K562 (cell line): ENCODE data around the gene UBE2Q1. TPM values are rescaled to one million over a fixed set of nuclear protein-coding genes. Genes with fewer than 3 reads are reported as not detected.
A peak's percentile ranks its signal among the peaks of the same experiment; 100 is the strongest.

Experiments used
- ARID2 ChIP-seq: fragments of 450-650 bp; IDR thresholded peaks from 2 replicates; pipeline ENCODE4 v1.6.1; 2017; ENCODE audit warnings: antibody characterized with exemption, mild to moderate bottlenecking
- ATF3 ChIP-seq, 2 experiments: fragments of 450-650 bp in 1 of 2; sonication (generic) in 1 of 2; formaldehyde crosslinking in 1 of 2; IDR thresholded peaks in 1 of 2; conservative IDR thresholded peaks in 1 of 2; 2 replicates each; pipeline versions ENCODE4 v1.6.1 to v1.8.1; 2016 to 2023; ENCODE audit warnings: mild to moderate bottlenecking in 2 of 2, moderate library complexity in 2 of 2, inconsistent platforms in 1 of 2, missing genetic modification reagents in 1 of 2
- CEBPB ChIP-seq: fragments of 450-650 bp; IDR thresholded peaks from 2 replicates; pipeline ENCODE4 v1.6.1; 2016; ENCODE audit warnings: missing genetic modification characterization, missing compliant biosample characterization
- CHD1 ChIP-seq: fragments of 200-600 bp; sonication (generic); IDR thresholded peaks from one replicate; pipeline ENCODE4 v1.6.1; 2012; ENCODE audit warnings: mild to moderate bottlenecking, moderate library complexity, low read length, inconsistent platforms
- CTBP1 ChIP-seq: fragments of 450-650 bp; IDR thresholded peaks from 2 replicates; pipeline ENCODE4 v1.6.1; 2016; ENCODE audit warnings: borderline replicate concordance
- CTCF ChIP-seq, 3 experiments: IDR thresholded peaks in 2 of 3; conservative IDR thresholded peaks in 1 of 3; 2 replicates each; pipeline ENCODE4 v1.5.1; 2011 to 2012; ENCODE audit warnings: low read length in 3 of 3, mild to moderate bottlenecking in 3 of 3, control low read depth in 2 of 3, improper control_type of control experiment in 1 of 3, inconsistent platforms in 1 of 3, low read depth in 1 of 3, mixed read lengths in 1 of 3, moderate library complexity in 1 of 3; ENCODE audit not compliant: insufficient read depth in 2 of 3
- ELF4 ChIP-seq: fragments of 450-650 bp; formaldehyde crosslinking; IDR thresholded peaks from 2 replicates; pipeline ENCODE4 v1.4.0; 2022; ENCODE audit warnings: missing genetic modification characterization
- HMGXB4 ChIP-seq: sonication (generic); formaldehyde crosslinking; IDR thresholded peaks from 2 replicates; pipeline ENCODE4 v1.8.1; 2023; ENCODE audit warnings: mild to moderate bottlenecking, missing genetic modification reagents
- HSF4 ChIP-seq: fragments of 250-450 bp; sonication (Bioruptor Pico); IDR thresholded peaks from 2 replicates; pipeline ENCODE4 v2.1.2; 2022; ENCODE audit warnings: mild to moderate bottlenecking, moderate library complexity, borderline replicate concordance
- IRF2 ChIP-seq: sonication (generic); formaldehyde crosslinking; IDR thresholded peaks from 2 replicates; pipeline ENCODE4 v1.8.1; 2022; ENCODE audit warnings: mild to moderate bottlenecking, missing genetic modification reagents
- MXI1 ChIP-seq: IDR thresholded peaks from 2 replicates; pipeline ENCODE4 v1.6.1; 2011; ENCODE audit warnings: low read depth, mild to moderate bottlenecking, improper control_type of control experiment, low read length
- NCOA1 ChIP-seq: fragments of 450-650 bp; IDR thresholded peaks from 2 replicates; pipeline ENCODE4 v1.6.1; 2016; ENCODE audit warnings: low read depth
- POLR2AphosphoS5 ChIP-seq: IDR thresholded peaks from 2 replicates; pipeline ENCODE4 v1.6.1; 2011; ENCODE audit warnings: mild to moderate bottlenecking, low read depth, low read length, moderate library complexity; ENCODE audit not compliant: control insufficient read depth, insufficient read depth
- PRDM10 ChIP-seq: fragments of 450-650 bp; IDR thresholded peaks from 2 replicates; pipeline ENCODE4 v1.6.1; 2018; ENCODE audit not compliant: partially characterized antibody
- RBM39 ChIP-seq: fragments of 200-400 bp; formaldehyde crosslinking; optimal IDR thresholded peaks from 2 replicates; pipeline ENCODE3; 2018; ENCODE audit warnings: low read depth, low read length
- SMARCE1 ChIP-seq: fragments of 450-650 bp; IDR thresholded peaks from 2 replicates; pipeline ENCODE4 v1.7.1; 2016; ENCODE audit warnings: mild to moderate bottlenecking
- SP2 ChIP-seq: IDR thresholded peaks from 2 replicates; pipeline ENCODE4 v1.6.1; 2011; ENCODE audit warnings: mild to moderate bottlenecking, low read depth, low read length, moderate library complexity; ENCODE audit not compliant: poor library complexity, severe bottlenecking; ENCODE audit errors: extremely low read depth
- ZNF124 ChIP-seq: sonication (generic); formaldehyde crosslinking; IDR thresholded peaks from 2 replicates; pipeline ENCODE4 v1.8.1; 2022; ENCODE audit warnings: missing genetic modification reagents
- polyA plus RNA-seq, 8 experiments: library from polyadenylated mRNA; depleted of rRNA in 4 of 8; stranded (reverse) in 5 of 8; unstranded in 3 of 8; fragments of >200 nt; fragmentation: Nextera tagmentation in 2 of 8; fragmentation: Illumina TruSeq in 1 of 8; extraction: Ambion mirVana in 2 of 8; extraction: Trizol in 1 of 8; gene quantifications; 2 replicates each; pipeline versions ENCODE4 v1.2.1 to v1.2.3, GENCODE V29; 2011 to 2014; ENCODE audit warnings: inconsistent platforms in 1 of 8, missing spikeins in 1 of 8
- total RNA-seq, 7 experiments: library from RNA; depleted of rRNA in 6 of 7; stranded (reverse); fragments of >200 nt in 6 of 7; fragmentation: Illumina TruSeq in 2 of 7; extraction: Trizol in 2 of 7; gene quantifications; 2 replicates each; pipeline versions ENCODE4 v1.2.1 to v1.2.3, GENCODE V29; 2011 to 2021; ENCODE audit warnings: low replicate concordance in 1 of 7

Gene UBE2Q1
- total and polyA plus RNA-seq, 9 of the 15 experiments (the other 6 are each of a cell fraction or from before 2014, with no cell fraction given) = 8.0 to 58.8 (median 27.6) TPM

GRCh38 chr1:154607609-154608396, 49.3 kb upstream of the UBE2Q1 start, which contains the start of gene ADAR (continued):
- TF ChIP-seq POLR2AphosphoS5 (no peak), HSF4 (no peak), ATF3 (IDR thresholded peaks at IDR 0.05) (peak; percentile 30; the same call in 1 of the 2 replicates), ATF3 (CRISPR knock-in tag; conservative IDR thresholded peaks at IDR 0.05) (no peak), SP2 (no peak), RBM39 (no peak), NCOA1 (peak; percentile 29; the same call in 1 of the 2 replicates), CHD1 (no peak), SMARCE1 (peak; percentile 46; the same call in 1 of the 2 replicates), CEBPB (tag) (peak; percentile 96), ZNF124 (CRISPR knock-in tag) (no peak), CTCF (IDR thresholded peaks at IDR 0.05 in 2 of 3, conservative IDR thresholded peaks at IDR 0.05 in 1 of 3; ENCODE audit: insufficient read depth in 2 of 3, low read depth in 1 of 3, low read length in 3 of 3) (no peak), HMGXB4 (no peak), IRF2 (CRISPR knock-in tag) (peak; percentile 98), MXI1 (no peak), ARID2 (peak; percentile 52; the same call in 1 of the 2 replicates), CTBP1 (peak; percentile 46; the same call in 1 of the 2 replicates), ELF4 (CRISPR knock-in tag) (no peak; the same call in 1 of the 2 replicates), PRDM10 (peak; percentile 30)
